HG03378 (cell line): ENCODE data around the gene C9orf153.
"Not testable (repeated sequence)": the region's sequence is repeated elsewhere in the genome, so short reads cannot be mapped to it uniquely, and the experiment has no call there.

Experiments
- ATAC-seq: cut with Tn5 transposase; IDR thresholded peaks from one replicate; pipeline ENCODE4 v1.9.1; 2021; ENCODE audit warnings: mild to moderate bottlenecking, moderate library complexity; ENCODE audit not compliant: unreplicated experiment

Gene C9orf153

GRCh38 chr9:86193088-86193487 is 66.4 kb downstream of the C9orf153 start:
- ATAC-seq = no peak

GRCh38 chr9:86190700-86191099 is 68.8 kb downstream of the C9orf153 start:
- not testable (repeated sequence) for ATAC-seq

- no peak for ATAC-seq
Observed at GRCh38 chr9:86187121-86187520, 72.3 kb downstream of the C9orf153 start.

- ATAC-seq = no peak
Observed at GRCh38 chr9:86186696-86187095, 72.8 kb downstream of the C9orf153 start.

- ATAC-seq = no peak
Observed at GRCh38 chr9:86185872-86186271, 73.6 kb downstream of the C9orf153 start.

- ATAC-seq = no peak
Observed at GRCh38 chr9:86184138-86184524, 75.3 kb downstream of the C9orf153 start.

GRCh38 chr9:86183229-86184137 is 76.0 kb downstream of the C9orf153 start:
- no peak for ATAC-seq

- no peak for ATAC-seq
Observed at GRCh38 chr9:86181379-86182315, 77.8 kb downstream of the C9orf153 start.

GRCh38 chr9:86178503-86178902 is 81.0 kb downstream of the C9orf153 start:
- ATAC-seq = no peak

- no peak for ATAC-seq
Observed at GRCh38 chr9:86177995-86178394, 81.5 kb downstream of the C9orf153 start.

GRCh38 chr9:86176468-86176867 is 83.0 kb downstream of the C9orf153 start:
- ATAC-seq = no peak

GRCh38 chr9:86175743-86176456 is 83.6 kb downstream of the C9orf153 start:
- ATAC-seq = no peak

- ATAC-seq = no peak
Observed at GRCh38 chr9:86175223-86175622, 84.2 kb downstream of the C9orf153 start.
